GM12878 (cell line): ENCODE data around the gene MEMO1. TPM values are rescaled to one million over a fixed set of nuclear protein-coding genes. Genes with fewer than 3 reads are reported as not detected.

Experiments used
- ATAC-seq: fragments of 200-7000 bp; cut with Tn5 transposase; 3 replicates; pipeline ENCODE4 v1.9.1; 2020; ENCODE audit warnings: mild to moderate bottlenecking, moderate library complexity
- BruUV-seq: library from RNA; stranded (reverse); fragments of 400-500 nt; replicated peaks from 2 replicates; lab custom pipeline; 2021; lab: Mats Ljungman, UMichigan
- CTCF ChIA-PET: fragments of 300-600 bp; sonication (Branson Sonifier 250); formaldehyde crosslinking; extraction: SDS; loops from one replicate; lab custom pipeline; 2021; ENCODE audit warnings: inconsistent platforms; lab: Yijun Ruan, JAX
- POLR2A ChIA-PET: fragments of 350-600 bp; formaldehyde crosslinking; extraction: SDS; loops from one replicate; lab custom pipeline; 2021; ENCODE audit warnings: inconsistent platforms; lab: Charles Lee
- RAD21 ChIA-PET: fragments of 300-600 bp; sonication (Branson Sonifier 250); formaldehyde crosslinking; loops from one replicate; lab custom pipeline; 2023; ENCODE audit warnings: antibody characterized with exemption; ENCODE audit not compliant: unreplicated experiment; lab: Charles Lee
- SMC1A ChIA-PET: fragments of 300-600 bp; sonication (Branson Sonifier 250); formaldehyde crosslinking; loops from one replicate; lab custom pipeline; 2023; ENCODE audit not compliant: unreplicated experiment, uncharacterized antibody; lab: Charles Lee
- DNase-seq: peaks from one replicate; pipeline ENCODE4 v3.0.0-alpha.2; 2011; ENCODE audit warnings: low read depth, low spot score
- FAIRE-seq: peaks from 3 replicates; lab custom pipeline; 2011; peaks lifted over from hg19 to GRCh38; lab: Jason Lieb, UNC
- H2AFZ ChIP-seq: 2 replicates; pipeline ENCODE4 v1.6.0; 2011; ENCODE audit warnings: low read depth, low read length, control low read depth; ENCODE audit not compliant: control insufficient read depth
- H3K27ac ChIP-seq: 2 replicates; pipeline ENCODE4 v1.5.1; 2011; ENCODE audit warnings: control low read depth; ENCODE audit not compliant: control insufficient read depth, insufficient read depth
- H3K27me3 ChIP-seq, 2 experiments: replicated peaks in 1 of 2; 2 replicates each; pipeline versions ENCODE4 v1.6.0 to v1.6.1; 2011; ENCODE audit warnings: low read length in 1 of 2; ENCODE audit not compliant: control insufficient read depth in 2 of 2, insufficient read depth in 2 of 2
- H3K36me3 ChIP-seq, 2 experiments: 2 replicates each; pipeline ENCODE4 v1.5.1; 2011; ENCODE audit warnings: low read length in 1 of 2; ENCODE audit not compliant: control insufficient read depth in 2 of 2, insufficient read depth in 2 of 2
- H3K4me1 ChIP-seq: 2 replicates; pipeline ENCODE4 v1.6.1; 2011; ENCODE audit warnings: mild to moderate bottlenecking, low read length, moderate library complexity, mixed read lengths; ENCODE audit not compliant: control insufficient read depth, insufficient read depth
- H3K4me2 ChIP-seq: 2 replicates; pipeline ENCODE4 v1.6.0; 2011; ENCODE audit warnings: control low read depth; ENCODE audit not compliant: control insufficient read depth, insufficient read depth
- H3K4me3 ChIP-seq: fragments of 200-600 bp; sonication (generic); 2 replicates; pipeline ENCODE4 v1.5.1; 2016
- H3K79me2 ChIP-seq: 2 replicates; pipeline ENCODE4 v1.6.0; 2011; ENCODE audit warnings: low read length; ENCODE audit not compliant: control insufficient read depth, insufficient read depth
- H3K9ac ChIP-seq: 2 replicates; pipeline ENCODE4 v1.8.0; 2011; ENCODE audit warnings: low read length, control low read depth, mixed read lengths; ENCODE audit not compliant: control insufficient read depth, insufficient read depth
- H3K9me3 ChIP-seq: replicated peaks from 3 replicates; pipeline ENCODE4 v1.5.1; 2011; ENCODE audit warnings: mild to moderate bottlenecking, low read length; ENCODE audit not compliant: control insufficient read depth, insufficient read depth
- H4K20me1 ChIP-seq: 2 replicates; pipeline ENCODE4 v1.6.0; 2011; ENCODE audit not compliant: control insufficient read depth, insufficient read depth
- BHLHE40 ChIP-seq, 2 experiments: fragments of 450-650 bp in 1 of 2; IDR thresholded peaks; 2 replicates each; pipeline ENCODE4 v1.6.1; 2011 to 2017; ENCODE audit warnings: low read depth in 2 of 2, borderline replicate concordance in 1 of 2, improper control_type of control experiment in 1 of 2, low read length in 1 of 2, mild to moderate bottlenecking in 1 of 2
- CREM ChIP-seq: IDR thresholded peaks from 2 replicates; pipeline ENCODE4 v1.6.1; 2014; ENCODE audit warnings: antibody characterized with exemption, low read depth
- DPF2 ChIP-seq: fragments of 450-650 bp; IDR thresholded peaks from 2 replicates; pipeline ENCODE4 v1.6.1; 2017; ENCODE audit warnings: mild to moderate bottlenecking
- EZH2 ChIP-seq: IDR thresholded peaks from 2 replicates; pipeline ENCODE4 v1.6.1; 2012; ENCODE audit warnings: low read depth, mild to moderate bottlenecking, control low read depth, inconsistent platforms, low read length, borderline replicate concordance; ENCODE audit not compliant: control insufficient read depth
- IKZF2 ChIP-seq, 2 experiments: fragments of 450-650 bp; IDR thresholded peaks; 2 replicates each; pipeline ENCODE4 v1.6.1; 2017; ENCODE audit warnings: mild to moderate bottlenecking in 2 of 2, moderate library complexity in 2 of 2
- KDM1A ChIP-seq: fragments of 200-600 bp; sonication (generic); IDR thresholded peaks from 2 replicates; pipeline ENCODE4 v1.6.1; 2016; ENCODE audit warnings: borderline replicate concordance
- ZBTB40 ChIP-seq: fragments of 450-650 bp; IDR thresholded peaks from 2 replicates; pipeline ENCODE4 v1.6.1; 2016; ENCODE audit warnings: mild to moderate bottlenecking, moderate library complexity, borderline replicate concordance
- ZNF24 ChIP-seq: fragments of 450-650 bp; IDR thresholded peaks from 2 replicates; pipeline ENCODE4 v1.6.1; 2017; ENCODE audit warnings: antibody characterized with exemption, mild to moderate bottlenecking
- WGBS: methylation state at CpG from one replicate; pipeline ENCODE4 v1.1.6; 2016; ENCODE audit warnings: low lambda C conversion rate; ENCODE audit not compliant: insufficient replicate concordance, insufficient coverage; ENCODE audit errors: missing lambda C conversion rate; 5-methylcytosine and 5-hydroxymethylcytosine counted together
- in situ Hi-C: fragments of 300-500 bp; cut with MboI; formaldehyde crosslinking; loops from 9 replicates; pipeline ENCODE4 v1.14.3; 2018; ENCODE audit warnings: mixed read lengths
- intact Hi-C: fragments of 100-400 bp; cut with micrococcal nuclease; formaldehyde crosslinking; loops from one replicate; pipeline ENCODE4 v1.14.2; 2022; ENCODE audit not compliant: unreplicated experiment
- polyA plus RNA-seq, 11 experiments: library from polyadenylated mRNA; depleted of rRNA in 4 of 11; unstranded in 6 of 11; stranded (reverse) in 5 of 11; fragments of >200 nt; fragmentation: Nextera tagmentation in 4 of 11; fragmentation: Illumina TruSeq in 1 of 11; extraction: Ambion mirVana in 4 of 11; extraction: Trizol in 1 of 11; gene quantifications; 1 replicate in 1 of 11; 2 replicates in 10 of 11; pipeline versions ENCODE4 v1.2.1 to v1.2.3, GENCODE V29; 2011 to 2016; ENCODE audit warnings: inconsistent platforms in 2 of 11, missing spikeins in 2 of 11, low read depth in 1 of 11
- total RNA-seq, 4 experiments: library from RNA; depleted of rRNA in 3 of 4; stranded (reverse); fragments of >200 nt in 3 of 4; fragmentation: Illumina TruSeq in 1 of 4; extraction: Trizol in 1 of 4; gene quantifications; 2 replicates each; pipeline versions ENCODE4 v1.2.1 to v1.2.3, GENCODE V29; 2013 to 2021
- TF ChIP-seq, protein P1 (sequence below): fragments of 450-650 bp; formaldehyde crosslinking; IDR thresholded peaks from 2 replicates; pipeline ENCODE4 v1.4.0; 2022; ENCODE audit warnings: mild to moderate bottlenecking, moderate library complexity

The MEMO1 gene
- total and polyA plus RNA-seq, 10 of the 15 experiments (the other 5 are each of a cell fraction or from before 2014, with no cell fraction given): 39.8 to 99.1 (median 72.2) TPM

DNA sequence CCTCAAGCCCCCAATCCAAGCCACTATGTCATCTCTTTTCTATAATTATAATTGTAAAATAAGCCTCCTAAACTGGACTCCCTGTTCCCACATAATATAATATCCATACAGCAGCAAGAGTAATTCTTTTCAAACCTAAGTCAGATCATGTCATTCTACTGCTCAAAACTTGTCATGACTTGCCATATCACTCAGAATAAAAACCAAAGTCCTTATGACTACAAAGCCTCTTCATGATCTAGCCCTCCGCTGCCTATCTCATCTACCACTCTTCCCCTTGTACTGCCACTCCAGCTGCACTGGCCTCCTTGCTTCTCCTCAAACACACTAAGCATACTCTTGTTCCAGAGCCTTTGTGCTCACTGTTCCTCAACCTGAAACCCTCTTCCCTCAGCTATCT, 69.9 kb downstream of the MEMO1 start:
- Histone ChIP-seq H3K27me3 (no peaks in the 10 kb centered on the region), H3K27ac (no peak overlapping the region), H3K4me2 (no peak overlapping the region), H2AFZ (no peak overlapping the region), H3K4me3 (no peak overlapping the region), H3K79me2 (peaks cover 15% of the 10 kb centered on the region), H3K9me3 (no peaks in the 10 kb centered on the region), H3K36me3 (peaks cover 1 to 7% of the 10 kb centered on the region in 2 experiments; a peak in 3 of 4 replicates), H3K9ac (no peak overlapping the region)
- CTCF ChIA-PET: no interaction called here
- DNase-seq (no peak), ATAC-seq (no peak), FAIRE-seq (no peak)
- SMC1A ChIA-PET: interaction anchor here (1.1 kb wide), 1 partner anchor 14 kb away, joined by 3 read pairs; no protein-coding TSS in a partner anchor
- POLR2A ChIA-PET: no interaction called here
- BruUV-seq: no TSS peak
- in situ Hi-C loops: no loop called here
- WGBS: 100% methylated on average over 1 of the region's 1 CpG
- RAD21 ChIA-PET: no interaction called here
- no peak for TF ChIP-seq DPF2
- TF ChIP-seq ZBTB40: no peak
- no peak for TF ChIP-seq CREM
- TF ChIP-seq BHLHE40 (IDR thresholded peaks at IDR 0.05; ENCODE audit: borderline replicate concordance in 1 of 2, low read depth in 2 of 2, low read length in 1 of 2): no peak
- TF ChIP-seq ZNF24: no peak
- TF ChIP-seq EZH2: no peak
- no peak for TF ChIP-seq IKZF2 (IDR thresholded peaks at IDR 0.05)
- TF ChIP-seq, protein P1, sequence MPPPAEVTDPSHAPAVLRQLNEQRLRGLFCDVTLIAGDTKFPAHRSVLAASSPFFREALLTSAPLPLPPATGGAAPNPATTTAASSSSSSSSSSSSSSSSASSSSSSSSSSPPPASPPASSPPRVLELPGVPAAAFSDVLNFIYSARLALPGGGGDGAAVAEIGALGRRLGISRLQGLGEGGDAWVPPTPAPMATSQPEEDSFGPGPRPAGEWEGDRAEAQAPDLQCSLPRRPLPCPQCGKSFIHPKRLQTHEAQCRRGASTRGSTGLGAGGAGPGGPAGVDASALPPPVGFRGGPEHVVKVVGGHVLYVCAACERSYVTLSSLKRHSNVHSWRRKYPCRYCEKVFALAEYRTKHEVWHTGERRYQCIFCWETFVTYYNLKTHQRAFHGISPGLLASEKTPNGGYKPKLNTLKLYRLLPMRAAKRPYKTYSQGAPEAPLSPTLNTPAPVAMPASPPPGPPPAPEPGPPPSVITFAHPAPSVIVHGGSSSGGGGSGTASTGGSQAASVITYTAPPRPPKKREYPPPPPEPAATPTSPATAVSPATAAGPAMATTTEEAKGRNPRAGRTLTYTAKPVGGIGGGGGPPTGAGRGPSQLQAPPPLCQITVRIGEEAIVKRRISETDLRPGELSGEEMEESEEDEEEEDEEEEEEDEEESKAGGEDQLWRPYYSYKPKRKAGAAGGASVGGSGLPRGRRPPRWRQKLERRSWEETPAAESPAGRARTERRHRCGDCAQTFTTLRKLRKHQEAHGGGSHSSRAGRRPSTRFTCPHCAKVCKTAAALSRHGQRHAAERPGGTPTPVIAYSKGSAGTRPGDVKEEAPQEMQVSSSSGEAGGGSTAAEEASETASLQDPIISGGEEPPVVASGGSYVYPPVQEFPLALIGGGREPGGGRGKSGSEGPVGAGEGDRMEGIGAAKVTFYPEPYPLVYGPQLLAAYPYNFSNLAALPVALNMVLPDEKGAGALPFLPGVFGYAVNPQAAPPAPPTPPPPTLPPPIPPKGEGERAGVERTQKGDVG (CRISPR knock-in tag): no peak
- TF ChIP-seq KDM1A: no peak
- TF ChIP-seq, all 136 proteins: peak for 0
- intact Hi-C loops: no loop called here
- no peaks in the 10 kb centered on the region for H3K4me1 ChIP-seq
- H4K20me1 ChIP-seq: no peaks in the 10 kb centered on the region
